ENCODE results near the gene RETREG2. TPM values are rescaled to one million over a fixed set of nuclear protein-coding genes. Genes with fewer than 3 reads are reported as not detected.
A peak's percentile ranks its signal among the peaks of the same experiment; 100 is the strongest.

Gene RETREG2
- total and polyA plus RNA-seq, 2 donors = 33.6 to 56.0 TPM

GRCh38 chr2:219165058-219165911 lies 12.8 kb upstream of the RETREG2 start:
- H3K36me3 ChIP-seq (ENCODE audit: control insufficient read depth in 2 of 2, insufficient read depth in 2 of 2, low read length in 1 of 2) = peaks cover 0 to under 1% of the 10 kb centered on the region in 2 donors
- H3K27me3 ChIP-seq (ENCODE audit: control insufficient read depth in 2 of 2, insufficient read depth in 1 of 2, low read length in 1 of 2) = no peaks in the 10 kb centered on the region
- H3K9me3 ChIP-seq (ENCODE audit: control insufficient read depth in 2 of 2, insufficient read depth in 1 of 2, low read length in 1 of 2) = no peaks in the 10 kb centered on the region
- WGBS = 96% methylated on average over 10 of the region's 10 CpGs
- DNase-seq (ENCODE audit: low read depth in 6 of 9, low spot score in 9 of 9) = no peak
- H3K4me1 ChIP-seq (ENCODE audit: control insufficient read depth in 2 of 2, insufficient read depth in 2 of 2, low read length in 2 of 2) = peaks cover 5% of the 10 kb centered on the region in 2 donors
- no peak overlapping the region for H3K4me3 ChIP-seq (ENCODE audit: low read length in 2 of 2)
- H3K27ac ChIP-seq (ENCODE audit: low read depth in 1 of 2, low read length in 1 of 2) = no peak overlapping the region

- H3K4me3 ChIP-seq (ENCODE audit: low read length in 2 of 2) = no peak overlapping the region
- H3K9me3 ChIP-seq (ENCODE audit: control insufficient read depth in 2 of 2, insufficient read depth in 1 of 2, low read length in 1 of 2) = no peaks in the 10 kb centered on the region
- WGBS = 92% methylated on average over 5 of the region's 5 CpGs
- H3K27me3 ChIP-seq (ENCODE audit: control insufficient read depth in 2 of 2, insufficient read depth in 1 of 2, low read length in 1 of 2) = no peaks in the 10 kb centered on the region
- no peaks in the 10 kb centered on the region for H3K4me1 ChIP-seq (ENCODE audit: control insufficient read depth in 2 of 2, insufficient read depth in 2 of 2, low read length in 2 of 2)
- no peak for DNase-seq (ENCODE audit: low read depth in 6 of 9, low spot score in 9 of 9)
- H3K36me3 ChIP-seq (ENCODE audit: control insufficient read depth in 2 of 2, insufficient read depth in 2 of 2, low read length in 1 of 2) = peaks cover 16 to 19% of the 10 kb centered on the region in 2 donors
- no peak overlapping the region for H3K27ac ChIP-seq (ENCODE audit: low read depth in 1 of 2, low read length in 1 of 2)
Measured at GRCh38 chr2:219167997-219168396, 10.1 kb upstream of the RETREG2 start.

GRCh38 chr2:219168526-219168925 lies 9.5 kb upstream of the RETREG2 start:
- WGBS = 57% methylated on average over 6 of the region's 6 CpGs
- H3K9me3 ChIP-seq (ENCODE audit: control insufficient read depth in 2 of 2, insufficient read depth in 1 of 2, low read length in 1 of 2) = no peaks in the 10 kb centered on the region
- H3K27ac ChIP-seq (ENCODE audit: low read depth in 1 of 2, low read length in 1 of 2) = no peak overlapping the region
- no peaks in the 10 kb centered on the region for H3K27me3 ChIP-seq (ENCODE audit: control insufficient read depth in 2 of 2, insufficient read depth in 1 of 2, low read length in 1 of 2)
- DNase-seq (ENCODE audit: low read depth in 6 of 9, low spot score in 9 of 9) = no peak
- peaks cover 21 to 24% of the 10 kb centered on the region in 2 donors for H3K36me3 ChIP-seq (ENCODE audit: control insufficient read depth in 2 of 2, insufficient read depth in 2 of 2, low read length in 1 of 2)
- H3K4me1 ChIP-seq (ENCODE audit: control insufficient read depth in 2 of 2, insufficient read depth in 2 of 2, low read length in 2 of 2) = no peaks in the 10 kb centered on the region
- no peak overlapping the region for H3K4me3 ChIP-seq (ENCODE audit: low read length in 2 of 2)

GRCh38 chr2:219168932-219169331 lies 9.1 kb upstream of the RETREG2 start:
- no peaks in the 10 kb centered on the region for H3K9me3 ChIP-seq (ENCODE audit: control insufficient read depth in 2 of 2, insufficient read depth in 1 of 2, low read length in 1 of 2)
- no peak overlapping the region for H3K27ac ChIP-seq (ENCODE audit: low read depth in 1 of 2, low read length in 1 of 2)
- no peaks in the 10 kb centered on the region for H3K27me3 ChIP-seq (ENCODE audit: control insufficient read depth in 2 of 2, insufficient read depth in 1 of 2, low read length in 1 of 2)
- no peak for DNase-seq (ENCODE audit: low read depth in 6 of 9, low spot score in 9 of 9)
- peaks cover 23 to 28% of the 10 kb centered on the region in 2 donors for H3K36me3 ChIP-seq (ENCODE audit: control insufficient read depth in 2 of 2, insufficient read depth in 2 of 2, low read length in 1 of 2)
- no peaks in the 10 kb centered on the region for H3K4me1 ChIP-seq (ENCODE audit: control insufficient read depth in 2 of 2, insufficient read depth in 2 of 2, low read length in 2 of 2)
- no peak overlapping the region for H3K4me3 ChIP-seq (ENCODE audit: low read length in 2 of 2)

GRCh38 chr2:219169930-219170654 lies 8.0 kb upstream of the RETREG2 start, which contains the start of gene SLC23A3:
Gene SLC23A3, minus strand, starts transcription at chr2:219170029. Its CDS starts 45 bp downstream, at chr2:219169984.
- 98% methylated on average over 10 of the region's 10 CpGs for WGBS
- Histone ChIP-seq H3K27ac (ENCODE audit: low read depth in 1 of 2, low read length in 1 of 2) (no peak within 1 kb of the TSS), H3K9me3 (ENCODE audit: control insufficient read depth in 2 of 2, insufficient read depth in 1 of 2, low read length in 1 of 2) (no peaks in the 10 kb centered on the region), H3K4me1 (ENCODE audit: control insufficient read depth in 2 of 2, insufficient read depth in 2 of 2, low read length in 2 of 2) (peaks cover 4 to 5% of the 10 kb centered on the region in 2 donors), H3K4me3 (ENCODE audit: low read length in 2 of 2) (no peak within 1 kb of the TSS), H3K27me3 (ENCODE audit: control insufficient read depth in 2 of 2, insufficient read depth in 1 of 2, low read length in 1 of 2) (no peaks in the 10 kb centered on the region), H3K36me3 (ENCODE audit: control insufficient read depth in 2 of 2, insufficient read depth in 2 of 2, low read length in 1 of 2) (peaks cover 35 to 40% of the 10 kb centered on the region in 2 donors)
- no peak for DNase-seq (ENCODE audit: low read depth in 6 of 9, low spot score in 9 of 9)

- peak in 4 of 9 donors; percentile 29 to 64 (median 38) for DNase-seq (ENCODE audit: low read depth in 6 of 9, low spot score in 9 of 9)
- Histone ChIP-seq H3K27ac (ENCODE audit: low read depth in 1 of 2, low read length in 1 of 2) (no peak overlapping the region), H3K27me3 (ENCODE audit: control insufficient read depth in 2 of 2, insufficient read depth in 1 of 2, low read length in 1 of 2) (no peaks in the 10 kb centered on the region), H3K9me3 (ENCODE audit: control insufficient read depth in 2 of 2, insufficient read depth in 1 of 2, low read length in 1 of 2) (no peaks in the 10 kb centered on the region), H3K4me3 (ENCODE audit: low read length in 2 of 2) (no peak overlapping the region), H3K4me1 (ENCODE audit: control insufficient read depth in 2 of 2, insufficient read depth in 2 of 2, low read length in 2 of 2) (peaks cover 10 to 14% of the 10 kb centered on the region in 2 donors), H3K36me3 (ENCODE audit: control insufficient read depth in 2 of 2, insufficient read depth in 2 of 2, low read length in 1 of 2) (peaks cover 35 to 40% of the 10 kb centered on the region in 2 donors)
- 84% methylated on average over 6 of the region's 6 CpGs for WGBS
Measured at GRCh38 chr2:219171231-219171651, 6.8 kb upstream of the RETREG2 start.

GRCh38 chr2:219172231-219173154 lies 5.6 kb upstream of the RETREG2 start:
- Histone ChIP-seq H3K27me3 (ENCODE audit: control insufficient read depth in 2 of 2, insufficient read depth in 1 of 2, low read length in 1 of 2) (no peaks in the 10 kb centered on the region), H3K36me3 (ENCODE audit: control insufficient read depth in 2 of 2, insufficient read depth in 2 of 2, low read length in 1 of 2) (peaks cover 35 to 40% of the 10 kb centered on the region in 2 donors), H3K4me3 (ENCODE audit: low read length in 2 of 2) (no peak overlapping the region), H3K27ac (ENCODE audit: low read depth in 1 of 2, low read length in 1 of 2) (no peak overlapping the region), H3K9me3 (ENCODE audit: control insufficient read depth in 2 of 2, insufficient read depth in 1 of 2, low read length in 1 of 2) (no peaks in the 10 kb centered on the region), H3K4me1 (ENCODE audit: control insufficient read depth in 2 of 2, insufficient read depth in 2 of 2, low read length in 2 of 2) (peaks cover 10 to 17% of the 10 kb centered on the region in 2 donors)
- no peak for DNase-seq (ENCODE audit: low read depth in 6 of 9, low spot score in 9 of 9)
- WGBS = 92% methylated on average over 16 of the region's 16 CpGs

- Histone ChIP-seq H3K9me3 (ENCODE audit: control insufficient read depth in 2 of 2, insufficient read depth in 1 of 2, low read length in 1 of 2) (no peaks in the 10 kb centered on the region), H3K27me3 (ENCODE audit: control insufficient read depth in 2 of 2, insufficient read depth in 1 of 2, low read length in 1 of 2) (no peaks in the 10 kb centered on the region), H3K27ac (ENCODE audit: low read depth in 1 of 2, low read length in 1 of 2) (no peak overlapping the region), H3K4me1 (ENCODE audit: control insufficient read depth in 2 of 2, insufficient read depth in 2 of 2, low read length in 2 of 2) (peaks cover 10 to 18% of the 10 kb centered on the region in 2 donors), H3K4me3 (ENCODE audit: low read length in 2 of 2) (no peak overlapping the region), H3K36me3 (ENCODE audit: control insufficient read depth in 2 of 2, insufficient read depth in 2 of 2, low read length in 1 of 2) (peaks cover 35 to 40% of the 10 kb centered on the region in 2 donors)
- DNase-seq (ENCODE audit: low read depth in 6 of 9, low spot score in 9 of 9) = no peak
- WGBS = 97% methylated on average over 6 of the region's 6 CpGs
Measured at GRCh38 chr2:219173176-219173575, 4.9 kb upstream of the RETREG2 start.
